Measurements from ENCODE around the gene PCF11. TPM values are rescaled to one million over a fixed set of nuclear protein-coding genes. Genes with fewer than 3 reads are reported as not detected.

PCF11 gene
- total and polyA plus RNA-seq, 2 experiments from 2014 or later: 15.2 to 60.4 TPM

DNA sequence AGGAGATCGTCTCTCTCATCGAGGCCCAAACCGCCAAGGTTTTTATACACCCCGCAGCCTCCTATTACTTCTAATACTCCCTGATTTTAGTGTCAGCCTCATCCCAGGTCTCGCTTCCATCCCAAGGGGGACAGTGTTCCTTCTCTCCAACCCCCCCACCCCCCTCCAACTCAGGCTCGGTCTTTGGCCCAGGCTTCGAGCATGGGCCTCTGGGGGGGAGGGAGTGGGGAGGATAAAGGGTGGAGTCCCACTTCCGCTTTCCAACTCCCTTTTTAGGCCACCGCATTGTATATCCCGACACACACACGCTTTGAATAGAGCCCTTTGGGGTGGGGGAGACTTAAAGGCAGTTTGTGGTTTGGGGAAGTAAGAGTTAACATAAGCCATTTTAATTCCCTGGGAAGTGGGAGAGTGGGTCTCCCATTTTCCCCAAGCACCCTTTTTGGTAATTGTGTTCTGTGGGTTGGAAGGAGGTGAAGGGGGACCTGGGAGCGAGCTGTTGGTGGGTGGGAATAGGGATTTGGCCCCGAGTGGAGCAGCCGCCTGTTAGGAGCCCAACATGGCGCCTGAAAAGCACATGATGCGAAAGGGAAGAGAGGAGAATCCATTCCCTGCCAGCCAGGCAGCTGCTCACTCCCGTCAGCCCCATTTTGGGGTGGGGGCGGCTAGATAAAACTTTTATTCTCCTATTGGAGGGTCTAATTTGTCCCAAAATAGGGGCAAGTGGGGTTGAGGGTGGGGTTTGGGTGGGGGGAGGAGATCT lies 844 bp downstream of the PCF11 start:
- Histone ChIP-seq H3K4me3 (peak overlapping the region; percentile 83), H3K4me2 (peak overlapping the region; percentile 86), H3K27me3 (no peaks in the 10 kb centered on the region), H4K20me1 (ENCODE audit: insufficient read depth, poor library complexity, severe bottlenecking) (peaks cover 47% of the 10 kb centered on the region), H3K27ac (peak overlapping the region; percentile 98), H3K9me3 (ENCODE audit: low read depth) (no peaks in the 10 kb centered on the region), H3K9me2 (replicated peaks; ENCODE audit: insufficient read depth) (no peaks in the 10 kb centered on the region), H2AFZ (peak overlapping the region; percentile 4), H3K36me3 (replicated peaks; ENCODE audit: insufficient read depth, low read depth) (no peaks in the 10 kb centered on the region), H3K79me2 (peaks cover 57% of the 10 kb centered on the region), H3K4me1 (ENCODE audit: insufficient read depth) (peaks cover 18% of the 10 kb centered on the region)
- peak; percentile 75 for DNase-seq (ENCODE audit: low spot score)
- no peak for TF ChIP-seq EZH2 (IDR thresholded peaks at IDR 0.05; ENCODE audit: borderline replicate concordance)
- TF ChIP-seq EZH2phosphoT487 (IDR thresholded peaks at IDR 0.05; ENCODE audit: low read depth, severe bottlenecking, unreplicated experiment): no peak
- TF ChIP-seq, protein P1, sequence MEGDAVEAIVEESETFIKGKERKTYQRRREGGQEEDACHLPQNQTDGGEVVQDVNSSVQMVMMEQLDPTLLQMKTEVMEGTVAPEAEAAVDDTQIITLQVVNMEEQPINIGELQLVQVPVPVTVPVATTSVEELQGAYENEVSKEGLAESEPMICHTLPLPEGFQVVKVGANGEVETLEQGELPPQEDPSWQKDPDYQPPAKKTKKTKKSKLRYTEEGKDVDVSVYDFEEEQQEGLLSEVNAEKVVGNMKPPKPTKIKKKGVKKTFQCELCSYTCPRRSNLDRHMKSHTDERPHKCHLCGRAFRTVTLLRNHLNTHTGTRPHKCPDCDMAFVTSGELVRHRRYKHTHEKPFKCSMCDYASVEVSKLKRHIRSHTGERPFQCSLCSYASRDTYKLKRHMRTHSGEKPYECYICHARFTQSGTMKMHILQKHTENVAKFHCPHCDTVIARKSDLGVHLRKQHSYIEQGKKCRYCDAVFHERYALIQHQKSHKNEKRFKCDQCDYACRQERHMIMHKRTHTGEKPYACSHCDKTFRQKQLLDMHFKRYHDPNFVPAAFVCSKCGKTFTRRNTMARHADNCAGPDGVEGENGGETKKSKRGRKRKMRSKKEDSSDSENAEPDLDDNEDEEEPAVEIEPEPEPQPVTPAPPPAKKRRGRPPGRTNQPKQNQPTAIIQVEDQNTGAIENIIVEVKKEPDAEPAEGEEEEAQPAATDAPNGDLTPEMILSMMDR (IDR thresholded peaks at IDR 0.05; ENCODE audit: poor library complexity): peak; percentile 17
- WGBS (ENCODE audit: low lambda C conversion rate, missing lambda C conversion rate): 2% methylated on average over 16 of the region's 18 CpGs

DNA sequence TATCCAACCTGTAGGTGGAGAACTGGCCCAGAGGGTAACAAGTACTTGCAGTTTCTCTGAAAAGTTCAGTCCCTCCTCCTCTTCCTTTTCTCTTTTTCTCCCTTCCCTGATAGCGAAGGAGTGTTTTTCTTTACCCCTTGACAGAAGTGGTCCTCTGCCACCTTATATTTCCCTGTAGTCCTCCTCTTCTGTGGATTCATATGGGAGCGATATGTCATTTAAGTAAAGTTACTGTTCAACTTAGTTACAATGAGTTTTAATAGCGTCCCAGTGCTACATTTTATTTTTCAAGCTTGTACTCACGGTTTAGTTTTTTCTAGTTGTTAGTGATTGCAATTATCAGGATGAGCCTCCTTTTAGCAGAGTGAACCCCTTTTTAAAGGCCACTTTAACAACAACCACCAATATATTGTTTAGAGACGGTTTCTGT lies 1.4 kb downstream of the PCF11 start:
- H3K79me2 ChIP-seq: peaks cover 63% of the 10 kb centered on the region
- H3K4me3 ChIP-seq: peak overlapping the region; percentile 83
- no peak for TF ChIP-seq EZH2 (IDR thresholded peaks at IDR 0.05; ENCODE audit: borderline replicate concordance)
- TF ChIP-seq, protein P1 (IDR thresholded peaks at IDR 0.05; ENCODE audit: poor library complexity): no peak
- H3K4me2 ChIP-seq: peak overlapping the region; percentile 86
- WGBS (ENCODE audit: low lambda C conversion rate, missing lambda C conversion rate): 3% methylated on average over 5 of the region's 5 CpGs
- peaks cover 18% of the 10 kb centered on the region for H3K4me1 ChIP-seq (ENCODE audit: insufficient read depth)
- H3K9me3 ChIP-seq (ENCODE audit: low read depth): no peaks in the 10 kb centered on the region
- DNase-seq (ENCODE audit: low spot score): no peak
- no peaks in the 10 kb centered on the region for H3K9me2 ChIP-seq (replicated peaks; ENCODE audit: insufficient read depth)
- H2AFZ ChIP-seq: no peak overlapping the region
- H4K20me1 ChIP-seq (ENCODE audit: insufficient read depth, poor library complexity, severe bottlenecking): peaks cover 53% of the 10 kb centered on the region
- no peaks in the 10 kb centered on the region for H3K36me3 ChIP-seq (replicated peaks; ENCODE audit: insufficient read depth, low read depth)
- H3K27me3 ChIP-seq: no peaks in the 10 kb centered on the region
- peak overlapping the region; percentile 98 for H3K27ac ChIP-seq

DNA sequence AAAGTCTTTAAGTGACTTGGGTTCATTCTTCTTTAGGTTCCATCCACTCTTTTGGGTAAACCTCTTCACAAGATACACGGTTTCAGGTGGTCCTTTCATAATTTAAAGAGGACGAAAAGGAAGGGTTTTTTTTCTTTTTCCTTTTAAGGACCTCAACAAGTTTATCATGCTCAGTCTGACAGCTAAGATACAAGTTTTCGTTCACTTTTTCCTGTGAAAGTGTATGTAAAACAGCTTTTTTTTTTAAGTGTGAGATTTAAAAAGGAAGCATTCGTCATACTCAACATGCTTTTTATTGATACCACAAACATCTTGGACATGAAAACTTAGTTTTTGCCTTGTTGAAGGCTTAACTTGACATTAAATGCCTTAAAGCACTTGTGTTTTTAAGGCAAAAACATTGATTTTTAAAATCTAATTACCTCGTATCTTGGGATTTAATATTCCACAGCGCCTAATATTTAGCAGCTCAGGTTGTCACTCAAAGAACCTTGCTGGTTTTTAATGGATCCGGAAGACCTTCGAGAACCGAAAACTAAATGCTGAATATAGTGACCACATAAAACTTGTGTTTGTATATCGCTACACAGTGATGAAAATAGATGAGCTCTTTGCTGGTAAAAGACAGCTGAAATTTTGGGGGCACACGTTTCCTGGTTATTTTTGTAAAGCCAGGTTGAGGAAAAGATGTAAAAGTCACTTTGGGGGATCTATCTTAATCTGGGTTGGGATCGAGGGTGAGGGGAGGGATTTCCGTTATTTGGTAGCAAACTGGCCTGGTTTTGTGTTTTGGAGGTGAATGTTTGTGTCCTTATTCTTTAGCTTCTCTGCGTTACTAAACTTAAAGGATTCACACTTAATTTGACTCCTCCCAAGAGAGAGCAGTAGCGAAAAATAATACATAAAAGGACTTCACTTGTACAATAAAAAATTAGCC lies 2.3 kb downstream of the PCF11 start:
- 19% methylated on average over 15 of the region's 15 CpGs for WGBS (ENCODE audit: low lambda C conversion rate, missing lambda C conversion rate)
- peaks cover 54% of the 10 kb centered on the region for H4K20me1 ChIP-seq (ENCODE audit: insufficient read depth, poor library complexity, severe bottlenecking)
- H3K27me3 ChIP-seq: no peaks in the 10 kb centered on the region
- no peaks in the 10 kb centered on the region for H3K36me3 ChIP-seq (replicated peaks; ENCODE audit: insufficient read depth, low read depth)
- TF ChIP-seq EZH2 (IDR thresholded peaks at IDR 0.05; ENCODE audit: borderline replicate concordance) (no peak), EZH2phosphoT487 (IDR thresholded peaks at IDR 0.05; ENCODE audit: low read depth, severe bottlenecking, unreplicated experiment) (no peak)
- TF ChIP-seq, protein P1 (IDR thresholded peaks at IDR 0.05; ENCODE audit: poor library complexity): no peak
- no peak overlapping the region for H2AFZ ChIP-seq
- peak overlapping the region; percentile 98 for H3K27ac ChIP-seq
- peaks cover 18% of the 10 kb centered on the region for H3K4me1 ChIP-seq (ENCODE audit: insufficient read depth)
- H3K9me3 ChIP-seq (ENCODE audit: low read depth): no peaks in the 10 kb centered on the region
- H3K9me2 ChIP-seq (replicated peaks; ENCODE audit: insufficient read depth): no peaks in the 10 kb centered on the region
- H3K4me2 ChIP-seq: peak overlapping the region; percentile 86
- peaks cover 72% of the 10 kb centered on the region for H3K79me2 ChIP-seq
- DNase-seq (ENCODE audit: low spot score): no peak
- peak overlapping the region; percentile 83 for H3K4me3 ChIP-seq

Measured in hepatocyte (in vitro differentiated cells).